Activated effector memory CD4-positive, alpha-beta T cell treated with anti-CD3 and anti-CD28 coated beads, Interleukin-2, amount 50 U/mL, for 16 hours (primary cell): ENCODE measurements around the gene OSGIN1.
"Not testable (repeated sequence)": the region's sequence is repeated elsewhere in the genome, so short reads cannot be mapped to it uniquely, and the experiment has no call there.

ENCODE experiments used
- DNase-seq: peaks from one replicate; pipeline ENCODE4 v3.0.0-alpha.2; 2020

The OSGIN1 gene

GRCh38 chr16:83942074-83942473 is 11.0 kb upstream of the OSGIN1 start:
- no peak for DNase-seq

GRCh38 chr16:83942815-83943515 is 10.1 kb upstream of the OSGIN1 start:
- no peak for DNase-seq

- no peak for DNase-seq
Observed at GRCh38 chr16:83943516-83944050, 9.5 kb upstream of the OSGIN1 start.

GRCh38 chr16:83945587-83945986 is 7.5 kb upstream of the OSGIN1 start:
- DNase-seq: no peak

GRCh38 chr16:83946154-83946780 is 6.8 kb upstream of the OSGIN1 start:
- DNase-seq: no peak

- no peak for DNase-seq
Observed at GRCh38 chr16:83946781-83947566, 6.1 kb upstream of the OSGIN1 start.

GRCh38 chr16:83947642-83948234 is 5.3 kb upstream of the OSGIN1 start:
- no peak for DNase-seq

GRCh38 chr16:83948914-83949723 is 3.9 kb upstream of the OSGIN1 start:
- no peak for DNase-seq

GRCh38 chr16:83949724-83950001 is 3.4 kb upstream of the OSGIN1 start:
- DNase-seq: no peak

- not testable (repeated sequence) for DNase-seq
Observed at GRCh38 chr16:83950862-83951399, 2.1 kb upstream of the OSGIN1 start.

GRCh38 chr16:83951544-83951943 is 1.5 kb upstream of the OSGIN1 start:
- DNase-seq: no peak

- no peak for DNase-seq
Observed at GRCh38 chr16:83952587-83952939, 477 bp upstream of the OSGIN1 start.

- DNase-seq: no peak
Observed at GRCh38 chr16:83953796-83954576, 946 bp downstream of the OSGIN1 start.

- no peak for DNase-seq
Observed at GRCh38 chr16:83954577-83955016, 1.6 kb downstream of the OSGIN1 start.

GRCh38 chr16:83955218-83956130 is 2.4 kb downstream of the OSGIN1 start:
- no peak for DNase-seq

- peak; percentile 90 for DNase-seq
Observed at GRCh38 chr16:83956336-83957289, 3.6 kb downstream of the OSGIN1 start.

GRCh38 chr16:83957296-83957855 is 4.3 kb downstream of the OSGIN1 start:
- DNase-seq: no peak

GRCh38 chr16:83958137-83958845 is 5.3 kb downstream of the OSGIN1 start:
- no peak for DNase-seq
